ENCODE results near the gene ERMP1. TPM values are rescaled to one million over a fixed set of nuclear protein-coding genes. Genes with fewer than 3 reads are reported as not detected.

ERMP1 gene
- total and polyA plus RNA-seq, 7 donors, result 2.4 to 12.3 (median 8.8) TPM

- ATAC-seq, result peak in 1 of 4 donors; percentile 5
- no peaks in the 10 kb centered on the region for H3K27me3 ChIP-seq (ENCODE audit: insufficient read depth in 3 of 3, low read length in 2 of 3)
- no peaks in the 10 kb centered on the region for H3K4me1 ChIP-seq
- TF ChIP-seq CTCF (IDR thresholded peaks at IDR 0.05), result no peak
- H3K36me3 ChIP-seq (ENCODE audit: insufficient read depth in 1 of 2, low read depth in 1 of 2), result peaks cover 0 to 30% of the 10 kb centered on the region in 2 donors
- intact Hi-C loops (cut with DNase I), result no loop called here
- no peaks in the 10 kb centered on the region for H3K9me3 ChIP-seq
- no peak for DNase-seq
- 64 to 79% (median 76%) methylated on average over 1 of the region's 1 CpG for WGBS, 3 donors
- H3K27ac ChIP-seq, result no peak overlapping the region
- no peak overlapping the region for H3K4me3 ChIP-seq
Observed at GRCh38 chr9:5790923-5791322, 42.0 kb downstream of the ERMP1 start.

GRCh38 chr9:5789489-5789888 is 43.4 kb downstream of the ERMP1 start:
- H3K4me3 ChIP-seq, result no peak overlapping the region
- peaks cover 0 to 34% of the 10 kb centered on the region in 2 donors for H3K36me3 ChIP-seq (ENCODE audit: insufficient read depth in 1 of 2, low read depth in 1 of 2)
- intact Hi-C loops (cut with DNase I), result no loop called here
- H3K27me3 ChIP-seq (ENCODE audit: insufficient read depth in 3 of 3, low read length in 2 of 3), result no peaks in the 10 kb centered on the region
- H3K4me1 ChIP-seq, result no peaks in the 10 kb centered on the region
- WGBS, 3 donors, result 92 to 98% (median 94%) methylated on average over 5 of the region's 5 CpGs
- H3K9me3 ChIP-seq, result no peaks in the 10 kb centered on the region
- ATAC-seq, result peak in 3 of 4 donors; percentile 20 to 30 (median 26)
- TF ChIP-seq CTCF (IDR thresholded peaks at IDR 0.05), result no peak
- DNase-seq, result no peak
- H3K27ac ChIP-seq, result no peak overlapping the region

- Histone ChIP-seq H3K27ac (no peak overlapping the region), H3K4me1 (peaks cover 7% of the 10 kb centered on the region), H3K9me3 (no peaks in the 10 kb centered on the region), H3K4me3 (no peak overlapping the region), H3K27me3 (ENCODE audit: insufficient read depth in 3 of 3, low read length in 2 of 3) (no peaks in the 10 kb centered on the region), H3K36me3 (ENCODE audit: insufficient read depth in 1 of 2, low read depth in 1 of 2) (peaks cover 0 to 34% of the 10 kb centered on the region in 2 donors)
- intact Hi-C loops (cut with DNase I), result no loop called here
- WGBS, 3 donors, result 72 to 99% (median 94%) methylated on average over 2 of the region's 2 CpGs
- DNase-seq, result no peak
- no peak for ATAC-seq
- TF ChIP-seq CTCF (IDR thresholded peaks at IDR 0.05), result no peak
Observed at GRCh38 chr9:5787759-5788302, 45.1 kb downstream of the ERMP1 start.

- TF ChIP-seq CTCF (IDR thresholded peaks at IDR 0.05), result no peak
- no peaks in the 10 kb centered on the region for H3K27me3 ChIP-seq (ENCODE audit: insufficient read depth in 3 of 3, low read length in 2 of 3)
- WGBS, 3 donors, result 96 to 98% (median 98%) methylated on average over 2 of the region's 2 CpGs
- peaks cover 7% of the 10 kb centered on the region for H3K4me1 ChIP-seq
- H3K4me3 ChIP-seq, result no peak overlapping the region
- H3K27ac ChIP-seq, result no peak overlapping the region
- intact Hi-C loops (cut with DNase I), result no loop called here
- peaks cover 5% of the 10 kb centered on the region for H3K9me3 ChIP-seq
- ATAC-seq (no peak), DNase-seq (no peak)
- H3K36me3 ChIP-seq (ENCODE audit: insufficient read depth in 1 of 2, low read depth in 1 of 2), result peaks cover 0 to 39% of the 10 kb centered on the region in 2 donors
Observed at GRCh38 chr9:5787220-5787619, 45.7 kb downstream of the ERMP1 start.

Measured in psoas muscle (tissue), 8 donors.